Neutrophil (primary cell): ENCODE measurements around the gene TLE1.

Source experiments
- H3K27ac ChIP-seq: fragments of 200-600 bp; sonication (generic); 2 replicates; pipeline ENCODE4 v1.5.1; 2016; ENCODE audit warnings: mild to moderate bottlenecking, moderate library complexity
- H3K27me3 ChIP-seq: fragments of 200-600 bp; sonication (generic); 2 replicates; pipeline ENCODE4 v1.6.0; 2016; ENCODE audit warnings: mild to moderate bottlenecking
- H3K36me3 ChIP-seq: fragments of 200-600 bp; sonication (generic); 2 replicates; pipeline ENCODE4 v1.5.1; 2017
- H3K4me1 ChIP-seq, 2 experiments: fragments of 200-600 bp in 1 of 2; sonication (generic) in 1 of 2; 1 replicate in 1 of 2; 2 replicates in 1 of 2; pipeline versions ENCODE4 v1.5.1 to v1.6.1; 2013 to 2016; ENCODE audit warnings: low read depth in 1 of 2, low read length in 1 of 2, mild to moderate bottlenecking in 1 of 2, moderate library complexity in 1 of 2; ENCODE audit not compliant: control insufficient read depth in 1 of 2, insufficient read depth in 1 of 2
- H3K4me3 ChIP-seq, 2 experiments: fragments of 200-600 bp in 1 of 2; sonication (generic) in 1 of 2; 1 replicate in 1 of 2; 2 replicates in 1 of 2; pipeline ENCODE4 v1.5.1; 2013 to 2016; ENCODE audit warnings: low read depth in 1 of 2, low read length in 1 of 2, mild to moderate bottlenecking in 1 of 2, moderate library complexity in 1 of 2
- H3K9me3 ChIP-seq: fragments of 200-600 bp; sonication (generic); 2 replicates; pipeline ENCODE4 v1.5.1; 2016
- CTCF ChIP-seq: fragments of 200-600 bp; sonication (generic); IDR thresholded peaks from 2 replicates; pipeline ENCODE4 v1.5.1; 2016; ENCODE audit warnings: antibody characterized with exemption

The TLE1 gene

DNA sequence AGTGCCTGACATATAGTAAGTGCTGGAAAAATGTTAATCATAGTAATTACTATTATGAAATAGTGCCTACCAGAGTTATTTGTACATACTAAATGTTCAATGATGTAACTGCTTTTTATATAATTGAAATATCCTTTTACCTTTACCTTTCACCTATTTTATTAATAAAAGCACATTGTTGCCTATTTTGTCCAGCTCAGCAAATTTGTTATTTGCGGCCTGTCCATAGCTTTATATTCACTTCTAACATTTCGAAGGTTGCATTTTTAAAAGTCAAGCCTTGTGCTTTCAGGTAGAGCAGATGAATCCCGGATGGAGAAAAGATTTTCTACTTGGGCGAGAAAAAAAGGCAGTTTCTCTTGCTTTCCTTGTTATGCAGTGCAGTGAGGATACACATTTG, 119.3 kb downstream of the TLE1 start:
- H3K9me3 ChIP-seq = no peaks in the 10 kb centered on the region
- no peak for TF ChIP-seq CTCF
- no peak overlapping the region for H3K27ac ChIP-seq

DNA sequence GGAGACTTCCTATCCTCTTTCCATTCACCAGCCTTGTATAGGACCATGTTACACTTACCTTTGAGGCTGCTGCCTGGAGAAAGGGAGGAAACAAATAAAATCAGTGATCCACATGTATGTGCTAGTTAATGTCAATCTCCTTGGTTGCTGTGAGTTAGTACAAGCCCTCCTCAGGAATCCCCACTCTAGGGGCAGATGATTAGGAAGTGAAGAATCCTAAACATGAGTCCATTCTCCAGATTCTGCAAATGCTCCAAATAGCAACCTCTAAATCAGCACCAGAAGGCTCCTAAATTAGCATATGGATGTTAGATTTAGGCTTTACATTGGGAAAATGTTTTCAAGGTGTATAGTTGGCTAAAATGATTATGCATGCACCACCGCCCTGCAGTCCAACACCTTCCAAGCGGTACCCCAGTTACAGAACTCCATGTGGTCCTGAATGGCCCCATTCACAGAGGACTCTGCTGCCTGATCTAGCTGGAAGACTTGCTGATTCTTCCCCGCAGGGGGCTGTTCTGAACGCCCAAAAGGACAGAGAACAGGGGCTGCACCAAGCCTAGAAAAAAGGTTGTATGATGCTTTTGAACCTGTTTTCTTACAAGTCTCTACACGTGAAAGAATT, 123.2 kb downstream of the TLE1 start:
- no peak for TF ChIP-seq CTCF
- no peaks in the 10 kb centered on the region for H3K4me1 ChIP-seq
- H3K4me3 ChIP-seq = no peak overlapping the region
- no peaks in the 10 kb centered on the region for H3K36me3 ChIP-seq
- H3K27ac ChIP-seq = no peak overlapping the region
- H3K9me3 ChIP-seq = no peaks in the 10 kb centered on the region
- H3K27me3 ChIP-seq = no peaks in the 10 kb centered on the region

More for the DNA sequence above, 119.3 kb downstream of the TLE1 start:
- no peaks in the 10 kb centered on the region for H3K4me1 ChIP-seq
- no peaks in the 10 kb centered on the region for H3K36me3 ChIP-seq
- H3K4me3 ChIP-seq = no peak overlapping the region
- no peaks in the 10 kb centered on the region for H3K27me3 ChIP-seq

GRCh38 chr9:81565609-81566008, 123.7 kb downstream of the TLE1 start:
- no peaks in the 10 kb centered on the region for H3K9me3 ChIP-seq
- TF ChIP-seq CTCF = no peak
- no peaks in the 10 kb centered on the region for H3K36me3 ChIP-seq
- H3K4me3 ChIP-seq = no peak overlapping the region
- no peaks in the 10 kb centered on the region for H3K27me3 ChIP-seq
- H3K27ac ChIP-seq = no peak overlapping the region
- no peaks in the 10 kb centered on the region for H3K4me1 ChIP-seq

DNA sequence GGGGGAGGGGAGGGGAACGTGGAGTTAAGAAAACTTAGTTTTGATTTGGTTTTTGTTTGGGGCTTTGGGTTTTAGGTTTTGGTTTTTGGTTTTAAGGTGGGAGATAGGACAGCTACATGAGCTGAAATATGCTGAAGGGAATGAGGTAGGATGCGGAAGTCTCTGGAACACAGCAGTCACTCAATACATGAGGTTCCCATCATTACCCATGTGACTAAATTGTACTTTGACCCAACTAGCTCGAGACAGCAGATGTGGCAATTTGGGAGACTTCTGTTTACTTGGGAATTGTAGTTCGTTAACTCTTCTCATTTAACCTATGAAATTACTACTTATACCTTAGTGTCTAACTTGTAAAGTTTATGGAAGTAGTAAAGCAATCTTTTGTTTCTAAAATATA, 124.2 kb downstream of the TLE1 start:
- H3K4me1 ChIP-seq = no peaks in the 10 kb centered on the region
- no peak for TF ChIP-seq CTCF
- H3K27ac ChIP-seq = no peak overlapping the region

DNA sequence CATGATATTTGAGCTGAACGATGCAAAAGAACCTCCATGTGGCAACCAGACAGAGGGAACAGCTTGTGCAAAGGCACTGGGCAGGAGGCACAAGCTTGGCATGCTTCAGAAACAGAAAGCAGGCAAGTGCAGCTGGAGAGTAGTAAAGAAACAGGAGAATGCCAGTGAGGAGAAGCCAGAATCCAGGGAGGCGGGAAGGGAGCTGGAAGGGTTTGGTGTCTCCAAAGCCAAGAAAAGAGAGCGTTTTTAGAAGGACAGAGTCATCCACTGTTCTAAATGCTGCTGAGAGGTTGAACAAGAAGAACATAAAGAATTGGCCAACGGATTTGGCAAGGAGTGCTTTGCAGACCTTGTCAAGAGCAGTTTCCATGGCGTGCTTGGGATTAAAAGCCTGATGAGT, 124.7 kb downstream of the TLE1 start:
- H3K27ac ChIP-seq = no peak overlapping the region
- no peak overlapping the region for H3K4me3 ChIP-seq
- H3K36me3 ChIP-seq = no peaks in the 10 kb centered on the region
- no peaks in the 10 kb centered on the region for H3K27me3 ChIP-seq
- H3K9me3 ChIP-seq = no peaks in the 10 kb centered on the region
- H3K4me1 ChIP-seq = no peaks in the 10 kb centered on the region
- TF ChIP-seq CTCF = no peak

More for the DNA sequence above, 124.2 kb downstream of the TLE1 start:
- Histone ChIP-seq H3K4me3 (no peak overlapping the region), H3K9me3 (no peaks in the 10 kb centered on the region), H3K36me3 (no peaks in the 10 kb centered on the region), H3K27me3 (no peaks in the 10 kb centered on the region)

DNA sequence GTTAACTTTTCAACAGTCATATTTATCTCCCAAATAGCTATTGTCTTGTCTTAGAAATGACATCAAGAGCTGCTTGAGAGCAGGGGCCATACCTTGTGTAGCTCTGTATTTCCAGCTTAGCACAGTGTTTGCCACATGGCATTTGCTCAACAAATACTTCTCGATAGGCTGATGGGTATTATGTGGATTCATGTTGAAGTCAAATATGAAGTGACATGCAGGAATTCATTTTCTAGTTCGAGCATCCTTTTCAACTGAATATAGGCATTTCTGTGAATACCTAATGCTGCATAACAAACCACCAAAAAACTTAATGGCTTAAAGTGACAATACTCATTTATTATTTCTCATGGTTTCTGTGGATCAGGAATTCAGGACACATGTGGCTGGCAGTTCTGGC, 125.6 kb downstream of the TLE1 start:
- Histone ChIP-seq H3K36me3 (no peaks in the 10 kb centered on the region), H3K4me1 (no peaks in the 10 kb centered on the region), H3K27ac (no peak overlapping the region), H3K9me3 (no peaks in the 10 kb centered on the region), H3K27me3 (no peaks in the 10 kb centered on the region), H3K4me3 (no peak overlapping the region)
- TF ChIP-seq CTCF = no peak
